Measurements from ENCODE around the gene CEP97.
"Not testable (repeated sequence)": the region's sequence is repeated elsewhere in the genome, so short reads cannot be mapped to it uniquely, and the experiment has no call there.

Gene CEP97

GRCh38 chr3:101735833-101736232, 11.4 kb downstream of the CEP97 start:
- ATAC-seq: no peak
- TF ChIP-seq OSR1 (CRISPR knock-in tag; IDR thresholded peaks at IDR 0.05) (no peak), ESRRG (CRISPR knock-in tag; IDR thresholded peaks at IDR 0.05) (no peak), RARB (CRISPR knock-in tag; IDR thresholded peaks at IDR 0.05) (no peak), PPARA (CRISPR knock-in tag; IDR thresholded peaks at IDR 0.05; ENCODE audit: borderline replicate concordance) (no peak), ZNF8 (CRISPR knock-in tag; IDR thresholded peaks at IDR 0.05) (no peak), ARNTL (CRISPR knock-in tag; IDR thresholded peaks at IDR 0.05; ENCODE audit: borderline replicate concordance, low read depth) (no peak), TCF4 (CRISPR knock-in tag; IDR thresholded peaks at IDR 0.05; ENCODE audit: borderline replicate concordance) (no peak), POU6F1 (CRISPR knock-in tag; IDR thresholded peaks at IDR 0.05; ENCODE audit: borderline replicate concordance, low read depth) (no peak), ZNF70 (CRISPR knock-in tag; IDR thresholded peaks at IDR 0.05) (no peak), ISL1 (CRISPR knock-in tag; IDR thresholded peaks at IDR 0.05) (no peak), BACH2 (CRISPR knock-in tag; IDR thresholded peaks at IDR 0.05; ENCODE audit: borderline replicate concordance) (no peak), SNAI2 (CRISPR knock-in tag; IDR thresholded peaks at IDR 0.05) (no peak), ZFP30 (CRISPR knock-in tag; IDR thresholded peaks at IDR 0.05) (no peak), TSHZ2 (CRISPR knock-in tag; IDR thresholded peaks at IDR 0.05) (no peak), CREB5 (CRISPR knock-in tag; IDR thresholded peaks at IDR 0.05; ENCODE audit: low read depth) (no peak), PATZ1 (CRISPR knock-in tag; IDR thresholded peaks at IDR 0.05; ENCODE audit: borderline replicate concordance) (no peak), CSDC2 (CRISPR knock-in tag; IDR thresholded peaks at IDR 0.05) (no peak), CSRNP3 (CRISPR knock-in tag; IDR thresholded peaks at IDR 0.05) (no peak)

- ATAC-seq: not testable (repeated sequence)
Observed at GRCh38 chr3:101741914-101742313, 17.5 kb downstream of the CEP97 start.

GRCh38 chr3:101744811-101745210, 20.4 kb downstream of the CEP97 start:
- TF ChIP-seq OSR1 (CRISPR knock-in tag; IDR thresholded peaks at IDR 0.05) (no peak), ZFP30 (CRISPR knock-in tag; IDR thresholded peaks at IDR 0.05) (no peak)
- ATAC-seq: no peak

GRCh38 chr3:101745934-101746333, 21.5 kb downstream of the CEP97 start:
- peak; percentile 57 for TF ChIP-seq ZNF8 (CRISPR knock-in tag; IDR thresholded peaks at IDR 0.05)
- not testable (repeated sequence) for ATAC-seq

- ATAC-seq: not testable (repeated sequence)
Observed at GRCh38 chr3:101753386-101754113, 29.1 kb downstream of the CEP97 start.
